Iris pigment epithelial cell (primary cell): ENCODE results near the gene CCL7.
A peak's percentile ranks its signal among the peaks of the same experiment; 100 is the strongest.

ENCODE experiments used
- DNase-seq: peaks from one replicate; pipeline ENCODE4 v3.0.0-alpha.2; 2011; ENCODE audit warnings: low read depth

CCL7 gene

DNA sequence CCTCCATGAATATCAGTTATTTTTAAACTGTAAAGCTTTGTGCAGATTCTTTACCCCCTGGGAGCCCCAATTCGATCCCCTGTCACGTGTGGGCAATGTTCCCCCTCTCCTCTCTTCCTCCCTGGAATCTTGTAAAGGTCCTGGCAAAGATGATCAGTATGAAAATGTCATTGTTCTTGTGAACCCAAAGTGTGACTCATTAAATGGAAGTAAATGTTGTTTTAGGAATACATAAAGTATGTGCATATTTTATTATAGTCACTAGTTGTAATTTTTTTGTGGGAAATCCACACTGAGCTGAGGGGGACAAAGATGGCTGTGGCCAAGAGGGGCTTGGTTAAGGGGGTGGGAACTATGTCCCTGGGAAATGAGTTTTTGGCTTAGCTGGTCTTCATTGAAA lies 17.9 kb downstream of the CCL7 start:
- DNase-seq, result no peak

DNA sequence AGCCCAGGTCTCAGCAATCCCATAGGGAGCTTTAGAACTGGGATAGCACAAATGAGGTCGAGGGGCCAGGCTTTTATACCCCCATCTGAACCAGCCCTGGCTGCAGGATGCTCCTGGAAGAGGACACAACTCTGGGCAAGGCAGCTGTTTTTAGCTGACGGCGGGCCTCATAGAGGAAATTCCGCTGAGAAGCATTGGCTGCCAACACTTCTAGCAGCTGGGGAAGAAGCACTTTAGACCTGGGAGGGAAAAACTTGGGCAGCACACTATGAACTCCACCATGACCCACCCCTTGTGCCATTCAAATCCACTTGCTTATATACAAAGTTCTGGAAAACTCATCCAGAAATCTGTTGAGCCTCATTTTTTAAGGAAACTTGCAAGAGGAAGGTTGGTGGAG lies 20.6 kb downstream of the CCL7 start:
- DNase-seq, result no peak

DNA sequence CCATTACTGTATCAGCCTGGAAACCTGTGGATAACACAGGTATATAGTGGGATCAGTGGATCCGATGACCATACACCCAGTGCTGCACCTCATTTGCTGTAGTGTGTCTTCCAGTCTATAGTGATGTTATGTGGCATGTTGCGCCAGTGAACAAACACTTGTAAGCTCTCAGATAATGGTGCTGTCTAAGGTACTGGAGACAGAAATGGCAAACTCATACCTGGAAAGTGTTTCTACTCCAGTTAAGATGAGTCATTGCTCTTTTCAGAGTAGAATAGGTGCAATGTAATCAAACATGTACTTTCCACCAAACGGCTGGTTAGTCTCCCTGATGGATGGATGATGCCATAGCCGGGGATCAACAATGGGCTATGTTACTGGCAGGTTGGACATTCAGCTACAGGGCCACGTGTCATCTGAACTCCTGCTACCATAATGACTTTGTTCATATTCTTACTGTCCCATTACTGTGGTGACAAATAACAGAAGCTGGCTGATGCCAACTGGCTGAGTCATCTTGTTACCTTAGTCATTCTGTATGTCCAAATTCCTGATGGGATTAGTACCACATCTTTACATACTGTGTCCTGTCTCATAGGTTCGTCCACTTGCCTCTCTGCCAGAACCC lies 21.8 kb downstream of the CCL7 start:
- no peak for DNase-seq

DNA sequence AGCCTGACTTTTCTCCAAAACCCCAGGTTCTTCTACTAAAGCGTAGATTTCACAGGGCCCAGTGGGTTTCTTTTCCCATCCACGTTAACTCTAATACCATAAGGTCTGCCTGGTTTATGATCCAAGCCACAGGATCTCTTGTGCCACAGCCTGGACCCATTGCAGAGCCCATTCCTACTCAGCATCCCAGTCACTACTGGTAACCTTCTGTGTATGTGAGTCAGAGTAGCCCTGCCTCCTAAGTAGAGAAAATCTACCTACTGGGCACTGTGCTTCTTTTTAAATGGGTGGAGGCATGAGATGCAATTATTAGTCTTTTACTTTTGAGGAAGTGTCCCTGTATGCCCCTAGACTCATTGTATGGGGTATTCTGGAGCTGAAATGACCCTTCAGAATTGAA lies 29.0 kb downstream of the CCL7 start:
- DNase-seq, result no peak

DNA sequence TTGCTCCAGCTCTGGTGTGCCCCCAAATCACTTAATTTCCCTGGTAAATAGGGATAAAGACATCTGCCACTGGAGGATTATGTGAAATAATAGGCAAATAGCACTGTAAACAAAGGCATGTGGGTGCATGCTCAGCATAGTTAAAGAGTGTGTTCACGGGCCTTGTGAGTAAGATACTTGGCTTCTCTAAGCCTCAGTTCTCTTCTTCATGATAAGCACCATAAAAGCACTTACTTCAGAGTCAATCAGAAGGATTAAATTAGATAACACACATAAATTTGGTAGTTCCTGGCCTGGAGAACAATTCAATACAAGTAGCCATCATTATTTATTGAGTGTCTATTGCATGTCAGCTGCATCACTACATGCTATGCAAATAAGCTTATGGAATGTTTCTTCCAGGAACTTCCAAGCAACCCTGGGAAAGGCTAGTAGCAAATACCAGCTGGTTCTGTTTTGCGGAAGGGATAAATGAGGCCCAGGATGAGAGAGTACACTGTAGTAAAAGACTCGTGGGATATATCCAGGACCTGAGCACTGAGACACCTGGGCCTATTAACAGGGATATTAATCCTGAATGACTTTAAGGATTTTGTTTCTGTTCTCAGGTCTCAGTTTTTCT lies 30.0 kb downstream of the CCL7 start:
- peak; percentile 88 for DNase-seq

DNA sequence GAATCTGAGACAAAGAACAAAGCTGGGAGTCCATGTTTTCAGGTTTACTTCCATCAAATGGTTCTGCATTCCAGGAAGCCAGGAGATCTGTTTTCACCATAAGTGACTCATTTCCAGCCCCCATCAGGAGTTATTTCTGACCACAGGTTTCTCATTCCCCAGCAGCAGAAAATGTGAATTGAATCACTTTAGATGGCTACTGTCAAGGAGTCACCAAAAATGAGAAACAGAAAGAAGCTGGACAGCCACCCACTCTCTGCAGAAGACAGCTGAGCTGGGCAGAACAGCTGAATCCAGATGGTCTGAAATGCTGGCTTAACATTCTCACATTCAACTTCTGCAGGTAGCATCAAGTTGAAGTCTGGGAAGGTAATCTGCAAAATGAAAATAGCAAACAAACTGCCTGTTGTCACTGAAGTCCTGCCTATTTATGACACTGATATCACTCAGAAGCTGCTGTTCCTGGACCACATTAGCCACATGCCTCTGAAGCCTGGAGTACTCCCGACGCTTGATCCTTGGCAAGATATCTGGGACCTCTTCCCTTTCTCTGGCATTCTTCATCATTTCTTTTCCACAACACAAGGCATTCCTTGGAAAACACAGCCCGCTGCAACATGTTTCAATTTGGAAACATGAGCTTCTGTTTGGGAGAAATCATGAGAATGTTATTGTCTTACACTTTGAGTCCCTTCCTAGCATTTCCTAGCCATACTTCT lies 30.8 kb downstream of the CCL7 start:
- peak; percentile 83 for DNase-seq

DNA sequence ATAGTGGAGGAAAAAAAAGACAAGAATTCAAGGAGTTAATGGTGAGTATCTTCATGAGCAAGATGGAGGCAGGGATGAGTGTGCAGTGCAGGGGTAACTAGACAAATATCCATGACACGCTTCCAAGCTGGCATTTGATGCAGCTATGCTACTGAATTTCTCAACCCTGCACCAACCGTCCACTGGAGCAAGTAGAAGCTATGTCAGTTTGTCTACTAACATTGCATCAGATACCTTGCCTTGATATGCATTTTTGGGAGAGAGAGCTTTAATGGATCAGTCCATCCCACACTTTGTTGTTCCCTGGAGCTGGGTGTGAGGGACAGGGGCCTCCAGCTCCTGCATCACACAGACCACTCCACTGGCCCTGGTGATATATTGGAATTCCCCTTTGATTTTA lies 32.0 kb downstream of the CCL7 start:
- DNase-seq, result no peak

DNA sequence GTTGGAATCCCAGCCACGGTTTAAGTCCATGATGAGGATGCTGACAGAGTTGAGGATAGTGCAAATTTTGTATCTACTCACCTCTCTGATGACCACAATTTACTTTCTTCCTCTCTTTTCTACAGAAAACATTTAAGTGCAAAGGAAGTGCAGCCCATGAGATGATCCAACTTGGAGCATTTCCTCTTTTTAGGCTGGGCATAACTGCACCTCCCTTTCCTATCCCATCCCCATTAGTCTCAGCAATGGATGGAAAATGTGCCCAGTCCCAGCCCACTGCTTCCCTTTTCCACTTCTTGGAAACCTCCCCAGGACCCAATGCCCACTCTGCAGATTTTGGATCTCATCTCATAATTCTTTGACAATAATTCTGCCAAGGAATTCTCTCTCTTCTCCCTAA lies 32.6 kb downstream of the CCL7 start:
- DNase-seq, result no peak

DNA sequence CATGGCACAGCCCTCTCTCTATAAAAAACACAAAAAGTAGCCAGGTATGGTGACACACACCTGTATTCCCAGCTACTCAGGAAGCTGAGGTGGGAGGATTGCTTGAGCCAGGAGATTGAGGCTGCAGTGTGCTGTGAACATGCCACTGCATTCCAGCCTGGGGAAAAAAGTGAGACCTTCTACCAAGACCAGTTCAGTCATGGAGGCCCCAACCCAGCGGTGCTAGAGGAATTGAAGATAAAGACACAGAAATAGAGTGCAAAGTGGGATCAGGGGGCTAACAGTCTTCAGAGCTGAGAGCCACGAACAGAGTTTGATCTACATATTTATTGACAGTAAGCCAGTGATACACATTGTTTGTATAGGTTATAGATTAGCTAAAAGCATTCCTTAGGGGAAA lies 33.6 kb downstream of the CCL7 start:
- no peak for DNase-seq

DNA sequence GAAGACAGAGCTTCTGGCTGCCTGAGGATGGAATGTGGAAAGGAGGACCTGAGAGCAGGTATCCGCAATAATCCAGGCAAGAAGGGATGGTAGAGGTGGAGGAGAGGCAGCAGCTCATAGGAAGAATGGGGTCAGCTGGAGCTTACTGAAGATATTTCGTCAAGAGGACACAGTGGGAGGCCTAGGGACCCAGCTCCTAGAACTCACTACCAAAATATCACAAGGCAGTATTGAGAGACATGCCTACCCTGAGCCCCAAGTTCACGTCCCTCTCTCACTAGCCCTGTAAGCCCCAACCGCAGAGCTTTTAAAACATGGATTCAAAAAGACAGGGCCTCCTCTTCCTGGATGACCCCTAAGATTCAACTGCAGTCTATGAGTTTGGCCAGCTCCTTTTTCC lies 35.0 kb downstream of the CCL7 start:
- no peak for DNase-seq

DNA sequence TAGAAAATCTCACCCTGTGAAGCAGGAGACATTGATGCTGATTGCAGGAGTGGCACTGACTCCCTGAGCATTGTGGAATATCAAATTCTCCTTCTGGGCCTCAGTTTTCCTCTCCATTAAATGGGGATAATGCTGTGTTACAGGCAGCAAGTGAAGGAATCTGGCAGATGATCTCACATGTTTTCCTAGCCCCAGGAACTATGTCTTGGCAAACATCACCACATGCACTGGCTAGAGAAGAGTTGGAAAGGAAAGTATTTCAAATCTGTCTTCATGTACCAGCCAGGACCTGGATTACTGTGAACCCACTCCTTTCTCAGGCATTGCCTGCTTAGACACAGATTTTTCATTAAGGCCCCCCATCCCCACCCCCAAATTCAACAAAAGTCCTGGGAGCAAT lies 35.6 kb downstream of the CCL7 start:
- no peak for DNase-seq

DNA sequence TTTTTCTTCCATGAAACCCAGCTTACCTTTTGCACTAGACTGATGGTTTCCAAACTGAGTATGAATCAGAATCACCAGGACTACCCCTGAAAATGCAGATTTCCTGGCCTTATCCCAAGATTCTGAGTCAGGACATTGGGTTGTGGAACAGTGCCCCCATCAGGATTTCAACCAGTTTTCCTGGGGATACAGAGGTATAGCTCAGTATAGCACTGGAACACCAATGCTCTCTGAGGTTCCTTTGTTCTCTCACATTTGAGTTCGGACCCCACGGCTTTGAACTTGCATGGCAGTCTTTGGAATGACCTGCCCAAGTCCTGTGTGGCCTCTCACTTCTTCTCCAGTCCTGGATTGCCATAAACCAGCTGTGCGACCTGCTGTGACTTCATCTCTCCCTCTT lies 36.4 kb downstream of the CCL7 start:
- peak; percentile 65 for DNase-seq

DNA sequence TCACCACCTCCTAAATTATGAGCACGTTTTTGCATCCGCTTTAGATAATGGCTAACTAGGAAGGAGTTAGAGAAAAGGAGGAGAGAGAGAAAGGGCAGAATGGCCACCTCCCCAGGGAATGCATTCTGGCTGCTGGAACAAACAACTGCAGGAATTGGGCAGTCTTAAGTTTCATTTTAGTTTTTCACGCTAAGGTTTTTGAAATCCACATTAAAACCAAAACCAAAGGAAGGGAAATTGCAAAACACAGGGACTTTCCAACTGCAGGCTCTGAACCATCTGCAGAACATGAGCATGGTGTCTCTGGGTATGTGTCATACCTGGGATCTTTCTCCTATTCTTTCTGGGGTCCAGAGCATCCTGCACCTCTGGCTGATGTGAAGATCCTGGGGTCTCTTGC lies 37.1 kb downstream of the CCL7 start:
- DNase-seq, result peak; percentile 79

DNA sequence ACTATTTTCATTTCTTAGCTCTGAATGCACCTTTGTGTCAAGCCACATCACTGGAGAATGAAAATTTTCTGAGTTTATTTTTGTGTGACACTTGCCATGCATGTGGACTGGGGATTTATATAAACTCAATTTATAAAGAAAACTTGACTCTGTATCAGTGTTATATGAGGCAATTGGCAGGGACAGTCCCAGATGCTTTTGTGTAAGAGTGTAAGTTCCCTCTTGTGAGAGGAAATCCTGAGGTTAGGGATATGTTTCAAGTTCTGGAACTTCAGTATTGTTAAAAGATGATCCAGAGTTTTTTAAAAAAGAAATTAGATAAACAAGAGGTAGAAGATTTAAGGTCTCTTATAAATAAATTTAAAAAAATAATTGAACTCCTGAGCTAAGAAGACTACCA lies 38.4 kb downstream of the CCL7 start:
- DNase-seq, result no peak

DNA sequence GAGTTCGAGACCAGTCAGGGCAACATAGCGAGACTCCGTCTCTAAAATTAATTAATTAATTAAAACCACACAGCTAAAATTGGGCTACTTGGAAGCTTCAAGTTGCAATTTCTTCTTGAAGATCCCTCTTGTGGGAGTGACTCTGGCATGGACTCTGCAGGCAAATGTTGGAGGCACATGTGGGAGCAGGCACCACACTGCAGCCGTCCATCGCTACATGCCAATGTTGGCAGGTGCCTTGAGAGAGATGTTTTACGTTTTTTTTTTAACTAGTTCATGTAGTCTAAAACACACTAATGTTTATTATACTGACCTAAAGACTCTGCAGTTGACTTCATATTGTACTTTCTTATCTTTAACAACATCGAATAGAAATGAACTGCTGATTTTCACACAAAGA lies 41.3 kb downstream of the CCL7 start:
- no peak for DNase-seq

DNA sequence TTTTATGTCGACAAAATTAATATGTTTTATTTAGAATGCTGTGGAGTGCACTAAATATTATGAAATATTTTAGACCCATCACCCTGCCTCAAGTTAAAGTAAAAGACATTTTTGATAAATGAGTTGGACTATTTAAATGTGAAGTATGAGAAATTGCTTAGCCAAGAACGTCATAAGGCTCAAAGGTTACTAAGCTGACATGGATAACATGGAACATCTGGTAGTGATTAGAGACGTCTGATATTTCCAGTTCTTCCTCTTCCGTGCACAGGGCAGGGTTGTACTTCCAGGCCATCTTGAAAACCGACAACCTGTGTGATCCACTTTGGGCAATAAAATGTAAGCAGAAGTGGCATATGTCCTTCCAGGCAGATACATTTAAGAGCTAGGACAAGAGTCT lies 42.1 kb downstream of the CCL7 start:
- DNase-seq, result peak; percentile 94

DNA sequence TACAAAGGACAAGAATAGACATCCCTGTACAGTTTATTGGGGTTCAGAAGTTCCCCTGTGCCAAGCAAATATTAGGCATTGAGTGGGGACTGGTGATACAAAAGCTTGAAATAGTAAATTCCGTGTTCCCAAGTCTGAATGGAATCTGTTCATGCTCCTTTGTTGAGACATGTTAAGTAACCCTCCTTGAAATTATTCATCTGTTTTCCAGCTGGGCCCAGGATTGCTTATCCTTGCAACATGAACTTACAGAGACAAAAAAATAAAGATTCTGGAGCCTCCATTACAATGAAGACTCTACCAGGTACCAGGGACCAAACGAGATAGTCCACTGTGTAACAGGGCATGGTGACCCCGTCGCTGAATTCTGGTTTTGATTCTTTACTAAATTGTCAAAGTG lies 43.1 kb downstream of the CCL7 start:
- peak; percentile 42 for DNase-seq

DNA sequence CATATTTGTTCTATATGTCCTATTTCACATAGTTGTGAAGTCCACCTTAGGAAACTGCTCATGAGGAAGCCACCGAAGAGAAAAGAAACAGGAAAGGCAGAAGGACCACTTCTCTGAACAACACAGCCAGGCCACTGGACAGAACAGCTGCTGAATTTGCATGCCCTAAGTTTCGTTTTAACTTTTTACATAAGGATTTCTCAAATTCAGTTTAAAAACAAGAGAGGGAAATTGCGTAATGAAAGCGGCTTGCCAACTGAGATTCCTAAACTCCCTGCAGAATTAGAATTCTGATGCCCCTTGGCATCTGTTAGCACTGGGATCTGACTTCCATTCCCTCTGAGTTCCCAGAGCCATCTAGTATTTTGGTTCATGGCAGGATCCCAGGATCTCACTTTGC lies 44.3 kb downstream of the CCL7 start:
- peak; percentile 74 for DNase-seq

DNA sequence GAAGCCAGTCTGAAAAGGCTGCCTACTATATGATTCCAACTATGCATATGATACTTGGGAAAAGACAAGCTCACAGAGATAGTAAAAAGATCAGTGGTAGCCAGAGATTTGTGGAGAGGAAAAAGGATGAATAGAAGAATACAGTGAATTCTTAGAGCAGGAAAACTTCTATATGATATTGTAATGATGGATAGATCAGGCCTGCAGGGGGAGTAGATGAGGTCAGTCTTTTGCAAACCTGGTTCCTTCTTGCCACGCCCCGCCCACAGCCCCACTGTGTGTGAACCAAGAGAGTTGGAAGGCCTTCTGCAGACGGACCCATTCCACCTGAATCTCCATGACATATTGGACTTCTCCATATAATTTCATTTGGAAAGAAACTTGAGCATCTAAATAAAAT lies 48.5 kb downstream of the CCL7 start:
- no peak for DNase-seq

DNA sequence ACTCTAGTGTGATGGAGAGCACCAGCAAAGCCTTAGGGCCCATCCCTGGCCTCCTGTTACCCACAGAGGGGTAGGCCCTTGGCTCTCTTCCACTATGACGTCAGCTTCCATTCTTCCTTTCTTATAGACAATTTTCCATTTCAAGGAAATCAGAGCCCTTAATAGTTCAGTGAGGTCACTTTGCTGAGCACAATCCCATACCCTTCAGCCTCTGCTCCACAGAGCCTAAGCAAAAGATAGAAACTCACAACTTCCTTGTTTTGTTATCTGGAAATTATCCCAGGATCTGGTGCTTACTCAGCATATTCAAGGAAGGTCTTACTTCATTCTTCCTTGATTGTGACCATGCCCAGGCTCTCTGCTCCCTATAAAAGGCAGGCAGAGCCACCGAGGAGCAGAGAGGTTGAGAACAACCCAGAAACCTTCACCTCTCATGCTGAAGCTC lies 49.0 kb downstream of the CCL7 start, which contains the start of gene CCL8:
CCL8 (plus strand) TSS at position 397 of the 445 bp plus-strand sequence. CDS start 67 bp downstream, outside the sequence.
- no peak for DNase-seq
